ENCODE data around the gene CAMK1D. TPM values are rescaled to one million over a fixed set of nuclear protein-coding genes. Genes with fewer than 3 reads are reported as not detected.

CAMK1D gene
- total RNA-seq, 4 donors from 2014 or later = 8.8 to 17.8 (median 13.9) TPM

GRCh38 chr10:12501841-12502525 lies 152.6 kb downstream of the CAMK1D start:
- TF ChIP-seq CTCF (IDR thresholded peaks at IDR 0.05; ENCODE audit: low read depth) = no peak

- TF ChIP-seq CTCF (IDR thresholded peaks at IDR 0.05; ENCODE audit: low read depth) = no peak
Observed at GRCh38 chr10:12502526-12503274, 153.4 kb downstream of the CAMK1D start.

- no peak for TF ChIP-seq CTCF (IDR thresholded peaks at IDR 0.05; ENCODE audit: low read depth)
Observed at GRCh38 chr10:12503311-12503710, 154.0 kb downstream of the CAMK1D start.

GRCh38 chr10:12504176-12504575 lies 154.8 kb downstream of the CAMK1D start:
- no peak for TF ChIP-seq CTCF (IDR thresholded peaks at IDR 0.05; ENCODE audit: low read depth)

GRCh38 chr10:12504628-12505027 lies 155.3 kb downstream of the CAMK1D start:
- TF ChIP-seq CTCF (IDR thresholded peaks at IDR 0.05; ENCODE audit: low read depth) = no peak

GRCh38 chr10:12505683-12506082 lies 156.3 kb downstream of the CAMK1D start:
- no peak for TF ChIP-seq CTCF (IDR thresholded peaks at IDR 0.05; ENCODE audit: low read depth)

GRCh38 chr10:12507165-12507850 lies 158.0 kb downstream of the CAMK1D start:
- no peak for TF ChIP-seq CTCF (IDR thresholded peaks at IDR 0.05; ENCODE audit: low read depth)
